ENCODE results near the gene TYW3. TPM values are rescaled to one million over a fixed set of nuclear protein-coding genes. Genes with fewer than 3 reads are reported as not detected.
"Not testable (repeated sequence)": the region's sequence is repeated elsewhere in the genome, so short reads cannot be mapped to it uniquely, and the experiment has no call there.

TYW3 gene
- total RNA-seq, 1 experiment from 2014 or later, result 33.9 TPM

DNA sequence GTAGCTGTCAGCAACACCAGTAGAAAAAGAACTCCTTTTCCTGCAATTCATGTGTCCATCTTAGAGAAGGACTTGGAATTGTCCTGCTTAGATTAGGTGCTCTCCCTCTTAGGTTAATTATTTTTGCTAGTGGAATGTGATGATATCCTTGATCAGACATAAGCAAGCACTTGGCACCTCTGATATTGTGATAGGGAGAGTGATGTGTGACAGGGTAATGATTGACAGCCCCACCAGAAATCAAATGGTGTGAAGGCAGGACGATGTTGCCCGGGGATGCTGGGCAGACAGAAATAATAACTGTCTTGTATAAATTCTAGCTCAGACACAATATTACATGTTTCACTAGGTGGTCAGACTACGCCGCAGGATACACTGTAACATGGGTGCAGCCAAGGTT lies 4.4 kb downstream of the TYW3 start:
- intact Hi-C loops (cut with micrococcal nuclease; ENCODE audit: unreplicated experiment), result no loop called here
- no peak for DNase-seq (ENCODE audit: low spot score)
- no peaks in the 10 kb centered on the region for H3K9me3 ChIP-seq (ENCODE audit: low read depth, low read length, poor library complexity, severe bottlenecking)
- H3K4me3 ChIP-seq (ENCODE audit: low read depth, low read length, poor library complexity, severe bottlenecking), result no peak overlapping the region
- ChIA-PET CTCF (interaction anchor here (0.7 kb wide), 1 partner anchor 48 kb away, joined by 5 read pairs; no protein-coding TSS in a partner anchor), POLR2A (ENCODE audit: low non-redundant PET) (no interaction called here)
- H3K4me1 ChIP-seq (ENCODE audit: insufficient read depth, low read length, poor library complexity, severe bottlenecking), result peaks cover 6% of the 10 kb centered on the region
- no peaks in the 10 kb centered on the region for H3K27me3 ChIP-seq (replicated peaks; ENCODE audit: insufficient read depth, low read depth, low read length, poor library complexity)
- H3K36me3 ChIP-seq (ENCODE audit: insufficient read depth, low read length, poor library complexity, severe bottlenecking), result peaks cover 38% of the 10 kb centered on the region
- TF ChIP-seq EZH2 (IDR thresholded peaks at IDR 0.05; ENCODE audit: borderline replicate concordance, low read depth, low read length, poor library complexity, severe bottlenecking), result no peak
- no peak for TF ChIP-seq CTCF (conservative IDR thresholded peaks at IDR 0.05; ENCODE audit: low read depth, low read length)
- no TSS peak for BruUV-seq (replicated peaks)
- H3K27ac ChIP-seq (ENCODE audit: low read depth, low read length, poor library complexity, severe bottlenecking), result no peak overlapping the region

DNA sequence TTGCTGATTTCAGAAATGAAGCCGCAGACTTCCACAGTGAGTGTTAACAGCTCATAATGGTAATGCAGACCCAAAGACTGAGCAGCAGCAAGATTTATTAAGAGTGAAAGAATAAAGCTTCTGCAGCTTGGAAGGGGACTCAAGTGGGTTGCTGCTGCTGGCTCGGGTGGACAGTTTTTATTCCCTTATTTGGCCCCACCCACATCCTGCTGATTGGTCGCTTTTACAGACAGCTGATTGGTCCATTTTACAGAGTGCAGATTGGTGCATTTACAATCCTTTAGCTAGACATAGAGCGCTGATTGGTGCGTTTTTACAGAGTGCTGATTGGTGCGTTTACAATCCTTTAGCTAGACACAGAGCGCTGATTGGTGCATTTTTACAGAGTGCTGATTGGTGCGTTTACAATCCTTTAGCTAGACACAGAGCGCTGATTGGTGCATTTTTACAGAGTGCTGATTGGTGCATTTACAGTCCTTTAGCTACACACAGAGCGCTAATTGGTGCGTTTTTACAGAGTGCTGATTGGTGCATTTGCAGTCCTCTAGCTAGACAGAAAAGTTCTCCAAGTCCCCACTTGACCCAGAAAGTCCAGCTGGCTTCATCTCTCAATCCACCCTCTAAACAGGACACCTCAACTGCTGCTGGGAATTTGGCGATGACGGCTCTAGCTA lies 7.5 kb downstream of the TYW3 start:
- CTCF ChIA-PET; H3K9me3 ChIP-seq (ENCODE audit: low read depth, low read length, poor library complexity, severe bottlenecking); H3K27me3 ChIP-seq (replicated peaks; ENCODE audit: insufficient read depth, low read depth, low read length, poor library complexity); H3K4me3 ChIP-seq (ENCODE audit: low read depth, low read length, poor library complexity, severe bottlenecking); intact Hi-C loops (cut with micrococcal nuclease; ENCODE audit: unreplicated experiment); H3K4me1 ChIP-seq (ENCODE audit: insufficient read depth, low read length, poor library complexity, severe bottlenecking); POLR2A ChIA-PET (ENCODE audit: low non-redundant PET); H3K27ac ChIP-seq (ENCODE audit: low read depth, low read length, poor library complexity, severe bottlenecking); BruUV-seq (replicated peaks); DNase-seq (ENCODE audit: low spot score): not testable (repeated sequence)
- peaks cover 38% of the 10 kb centered on the region for H3K36me3 ChIP-seq (ENCODE audit: insufficient read depth, low read length, poor library complexity, severe bottlenecking)

DNA sequence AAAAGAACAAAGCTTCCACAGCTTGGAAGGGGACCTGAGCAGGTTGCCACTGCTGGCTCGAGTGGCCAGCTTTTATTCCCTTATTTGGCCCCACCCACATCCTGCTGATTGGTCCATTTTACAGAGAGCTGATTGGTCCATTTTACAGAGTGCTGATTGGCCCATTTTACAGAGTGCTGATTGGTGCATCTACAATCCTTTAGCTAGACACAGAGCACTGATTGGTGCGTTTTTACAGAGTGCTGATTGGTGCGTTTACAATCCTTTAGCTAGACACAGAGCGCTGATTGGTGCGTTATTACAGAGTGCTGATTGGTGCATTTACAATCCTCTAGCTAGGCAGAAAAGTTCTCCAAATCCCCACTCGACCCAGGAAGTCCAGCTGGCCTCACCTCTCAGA lies 12.3 kb downstream of the TYW3 start:
- H3K4me3 ChIP-seq (ENCODE audit: low read depth, low read length, poor library complexity, severe bottlenecking); POLR2A ChIA-PET (ENCODE audit: low non-redundant PET); DNase-seq (ENCODE audit: low spot score); H3K4me1 ChIP-seq (ENCODE audit: insufficient read depth, low read length, poor library complexity, severe bottlenecking); H3K27ac ChIP-seq (ENCODE audit: low read depth, low read length, poor library complexity, severe bottlenecking); intact Hi-C loops (cut with micrococcal nuclease; ENCODE audit: unreplicated experiment); H3K9me3 ChIP-seq (ENCODE audit: low read depth, low read length, poor library complexity, severe bottlenecking); H3K27me3 ChIP-seq (replicated peaks; ENCODE audit: insufficient read depth, low read depth, low read length, poor library complexity); BruUV-seq (replicated peaks); H3K36me3 ChIP-seq (ENCODE audit: insufficient read depth, low read length, poor library complexity, severe bottlenecking); CTCF ChIA-PET: not testable (repeated sequence)

DNA sequence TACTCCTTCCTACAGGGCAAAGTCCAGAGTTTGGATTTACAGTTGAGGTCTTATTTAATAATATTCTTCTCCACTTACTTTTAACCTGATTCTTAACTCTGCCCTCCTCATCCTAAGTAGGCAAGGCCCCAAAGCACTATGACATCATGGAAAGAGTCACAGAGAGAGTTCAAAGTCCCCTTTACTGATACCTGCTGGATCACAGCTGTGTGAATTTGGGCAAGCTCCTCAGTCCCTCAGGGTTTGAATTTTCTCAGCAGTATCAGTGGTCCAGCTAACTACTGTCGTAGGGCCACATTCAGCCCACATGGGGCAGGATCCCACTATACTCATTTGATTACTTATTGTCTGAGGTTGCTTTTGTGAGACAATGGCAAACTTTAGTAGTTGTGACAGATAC lies 16.0 kb downstream of the TYW3 start:
- CTCF ChIA-PET, result no interaction called here
- TF ChIP-seq CTCF (conservative IDR thresholded peaks at IDR 0.05; ENCODE audit: low read depth, low read length), result no peak
- no peak for TF ChIP-seq EZH2 (IDR thresholded peaks at IDR 0.05; ENCODE audit: borderline replicate concordance, low read depth, low read length, poor library complexity, severe bottlenecking)
- BruUV-seq (replicated peaks), result no TSS peak
- H3K27me3 ChIP-seq (replicated peaks; ENCODE audit: insufficient read depth, low read depth, low read length, poor library complexity), result no peaks in the 10 kb centered on the region
- DNase-seq (ENCODE audit: low spot score), result no peak
- H3K27ac ChIP-seq (ENCODE audit: low read depth, low read length, poor library complexity, severe bottlenecking), result no peak overlapping the region
- no peak overlapping the region for H3K4me3 ChIP-seq (ENCODE audit: low read depth, low read length, poor library complexity, severe bottlenecking)
- peaks cover 14% of the 10 kb centered on the region for H3K36me3 ChIP-seq (ENCODE audit: insufficient read depth, low read length, poor library complexity, severe bottlenecking)
- no peaks in the 10 kb centered on the region for H3K9me3 ChIP-seq (ENCODE audit: low read depth, low read length, poor library complexity, severe bottlenecking)
- intact Hi-C loops (cut with micrococcal nuclease; ENCODE audit: unreplicated experiment), result no loop called here
- H3K4me1 ChIP-seq (ENCODE audit: insufficient read depth, low read length, poor library complexity, severe bottlenecking), result no peaks in the 10 kb centered on the region
- POLR2A ChIA-PET (ENCODE audit: low non-redundant PET), result no interaction called here
